WTC11 (cell line): Measurements from ENCODE around the gene KCNC3. TPM values are rescaled to one million over a fixed set of nuclear protein-coding genes. Genes with fewer than 3 reads are reported as not detected.

Experiments
- CREM ChIP-seq: sonication (generic); formaldehyde crosslinking; IDR thresholded peaks from 2 replicates; pipeline ENCODE4 v1.8.1; 2022; ENCODE audit warnings: mild to moderate bottlenecking, missing genetic modification reagents, moderate library complexity
- EMX1 ChIP-seq: fragments of 250-450 bp; sonication (Bioruptor Pico); IDR thresholded peaks from 2 replicates; pipeline ENCODE4 v1.8.0; 2021; ENCODE audit warnings: mild to moderate bottlenecking
- GRHL2 ChIP-seq: fragments of 250-450 bp; sonication (Bioruptor Pico); IDR thresholded peaks from 2 replicates; pipeline ENCODE4 v1.8.0; 2022; ENCODE audit warnings: mild to moderate bottlenecking, moderate library complexity; ENCODE audit not compliant: insufficient replicate concordance, severe bottlenecking
- HMGA2 ChIP-seq: fragments of 250-450 bp; sonication (Bioruptor Pico); IDR thresholded peaks from 2 replicates; pipeline ENCODE4 v1.4.0; 2021; ENCODE audit warnings: mild to moderate bottlenecking, moderate library complexity
- KAT7 ChIP-seq: sonication (generic); formaldehyde crosslinking; IDR thresholded peaks from 2 replicates; pipeline ENCODE4 v1.8.1; 2023; ENCODE audit warnings: missing genetic modification reagents, mild to moderate bottlenecking, borderline replicate concordance
- MXD4 ChIP-seq: fragments of 250-450 bp; sonication (Bioruptor Pico); IDR thresholded peaks from 2 replicates; pipeline ENCODE4 v1.8.0; 2021; ENCODE audit warnings: mild to moderate bottlenecking, moderate library complexity, borderline replicate concordance
- MYBL2 ChIP-seq: sonication (generic); formaldehyde crosslinking; IDR thresholded peaks from 2 replicates; pipeline ENCODE4 v1.8.1; 2023; ENCODE audit warnings: mild to moderate bottlenecking, moderate library complexity, missing genetic modification reagents
- NFE2L1 ChIP-seq: sonication (generic); formaldehyde crosslinking; IDR thresholded peaks from 2 replicates; pipeline ENCODE4 v1.8.1; 2023; ENCODE audit warnings: missing genetic modification reagents
- SMAD4 ChIP-seq: sonication (generic); formaldehyde crosslinking; IDR thresholded peaks from 2 replicates; pipeline ENCODE4 v1.8.0; 2022; ENCODE audit warnings: mild to moderate bottlenecking, missing genetic modification reagents
- SP1 ChIP-seq: sonication (generic); formaldehyde crosslinking; conservative IDR thresholded peaks from 2 replicates; pipeline ENCODE4 v1.8.1; 2022; ENCODE audit warnings: missing genetic modification reagents
- TCF7 ChIP-seq: sonication (generic); formaldehyde crosslinking; IDR thresholded peaks from 2 replicates; pipeline ENCODE4 v1.8.0; 2022; ENCODE audit warnings: mild to moderate bottlenecking, low read depth, missing genetic modification reagents, moderate library complexity
- TEAD4 ChIP-seq: sonication (generic); formaldehyde crosslinking; IDR thresholded peaks from 2 replicates; pipeline ENCODE4 v1.8.0; 2022; ENCODE audit warnings: mild to moderate bottlenecking, missing genetic modification reagents
- ZNF671 ChIP-seq: fragments of 250-450 bp; sonication (Bioruptor Pico); IDR thresholded peaks from 2 replicates; pipeline ENCODE4 v1.8.0; 2021; ENCODE audit warnings: mild to moderate bottlenecking
- total RNA-seq: library from RNA; stranded (reverse); gene quantifications from 3 replicates; pipeline ENCODE4 v1.2.3, GENCODE V29; 2021
- TF ChIP-seq, protein P1 (sequence below): fragments of 250-450 bp; sonication (Bioruptor Pico); IDR thresholded peaks from 2 replicates; pipeline ENCODE4 v1.8.0; 2021; ENCODE audit warnings: mild to moderate bottlenecking
- TF ChIP-seq, protein P2 (sequence below): fragments of 250-450 bp; sonication (Bioruptor Pico); IDR thresholded peaks from 2 replicates; pipeline ENCODE4 v2.1.2; 2022; ENCODE audit warnings: mild to moderate bottlenecking, moderate library complexity
- TF ChIP-seq, protein P3 (sequence below): sonication (generic); formaldehyde crosslinking; IDR thresholded peaks from 2 replicates; pipeline ENCODE4 v1.8.0; 2022; ENCODE audit warnings: mild to moderate bottlenecking, missing genetic modification reagents
- TF ChIP-seq, protein P4 (sequence below): sonication (generic); formaldehyde crosslinking; IDR thresholded peaks from 2 replicates; pipeline ENCODE4 v1.8.0; 2023; ENCODE audit warnings: mild to moderate bottlenecking, missing genetic modification reagents
- TF ChIP-seq, protein P5 (sequence below): fragments of 250-450 bp; sonication (Bioruptor Pico); IDR thresholded peaks from 2 replicates; pipeline ENCODE4 v1.9.0; 2021; ENCODE audit warnings: mild to moderate bottlenecking, borderline replicate concordance
- TF ChIP-seq, protein P6 (sequence below): sonication (generic); formaldehyde crosslinking; IDR thresholded peaks from 2 replicates; pipeline ENCODE4 v1.8.1; 2022; ENCODE audit warnings: low read depth, missing genetic modification reagents, borderline replicate concordance

KCNC3 gene
- total RNA-seq, 1 experiment from 2014 or later: 8.5 TPM

DNA sequence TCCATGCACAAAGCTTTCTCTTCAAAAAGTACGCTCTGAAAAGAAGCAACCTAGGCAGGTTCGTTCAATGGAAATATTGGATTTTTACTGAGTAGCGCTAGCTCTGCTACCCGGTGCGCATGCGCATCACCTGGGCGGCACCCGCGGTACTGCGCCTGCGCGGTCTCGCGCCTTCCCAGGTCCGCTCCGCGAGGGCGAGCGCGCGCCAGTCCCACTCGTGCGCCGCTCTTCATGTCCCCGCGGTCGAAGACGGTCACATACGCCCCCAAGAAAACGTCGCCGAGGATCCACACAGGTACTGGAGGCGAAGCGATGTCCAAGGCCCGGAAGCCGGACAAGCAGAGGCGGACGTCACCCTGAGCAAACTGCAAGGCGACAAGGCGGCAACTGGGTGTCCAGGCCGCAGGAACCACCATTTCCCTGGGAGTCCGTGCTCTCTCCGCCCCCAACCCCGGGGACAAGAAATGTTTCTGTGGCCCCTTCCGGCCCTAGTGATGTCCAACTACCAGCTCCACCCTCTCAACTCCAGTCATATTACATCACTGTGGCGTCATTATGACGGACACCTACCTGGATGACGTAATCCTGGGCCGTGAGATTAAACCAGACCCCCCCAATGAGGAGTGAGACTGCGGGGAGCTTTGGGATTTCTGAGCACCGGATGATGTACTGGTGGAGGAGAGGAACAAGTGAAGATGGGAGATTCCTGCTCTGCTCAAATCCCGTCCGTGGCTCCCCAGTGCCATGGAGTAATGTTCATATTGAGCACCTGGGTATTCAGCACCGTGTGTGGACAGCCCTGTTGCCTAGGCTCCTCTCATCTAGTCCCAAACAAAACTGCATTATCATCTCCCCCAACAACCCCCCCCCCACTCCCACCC, 4.8 kb upstream of the KCNC3 start (continued):
- TF ChIP-seq, protein P1, sequence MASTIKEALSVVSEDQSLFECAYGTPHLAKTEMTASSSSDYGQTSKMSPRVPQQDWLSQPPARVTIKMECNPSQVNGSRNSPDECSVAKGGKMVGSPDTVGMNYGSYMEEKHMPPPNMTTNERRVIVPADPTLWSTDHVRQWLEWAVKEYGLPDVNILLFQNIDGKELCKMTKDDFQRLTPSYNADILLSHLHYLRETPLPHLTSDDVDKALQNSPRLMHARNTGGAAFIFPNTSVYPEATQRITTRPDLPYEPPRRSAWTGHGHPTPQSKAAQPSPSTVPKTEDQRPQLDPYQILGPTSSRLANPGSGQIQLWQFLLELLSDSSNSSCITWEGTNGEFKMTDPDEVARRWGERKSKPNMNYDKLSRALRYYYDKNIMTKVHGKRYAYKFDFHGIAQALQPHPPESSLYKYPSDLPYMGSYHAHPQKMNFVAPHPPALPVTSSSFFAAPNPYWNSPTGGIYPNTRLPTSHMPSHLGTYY: no peak
- TF ChIP-seq MXD4 (CRISPR knock-in tag) (no peak), NFE2L1 (CRISPR knock-in tag) (peak; percentile 93), TEAD4 (0 out of 2 replicates have a peak, but pooled peaks have one; percentile 9), MYBL2 (CRISPR knock-in tag) (peak; percentile 95), SP1 (CRISPR knock-in tag) (peak; percentile 47), EMX1 (no peak), CREM (peak; percentile 29; the same call in 1 of the 2 replicates), SMAD4 (CRISPR knock-in tag) (no peak), ZNF671 (CRISPR knock-in tag) (no peak), GRHL2 (no peak), KAT7 (peak; percentile 45; the same call in 1 of the 2 replicates), HMGA2 (no peak), TCF7 (CRISPR knock-in tag) (peak; percentile 92)
- TF ChIP-seq, protein P2, sequence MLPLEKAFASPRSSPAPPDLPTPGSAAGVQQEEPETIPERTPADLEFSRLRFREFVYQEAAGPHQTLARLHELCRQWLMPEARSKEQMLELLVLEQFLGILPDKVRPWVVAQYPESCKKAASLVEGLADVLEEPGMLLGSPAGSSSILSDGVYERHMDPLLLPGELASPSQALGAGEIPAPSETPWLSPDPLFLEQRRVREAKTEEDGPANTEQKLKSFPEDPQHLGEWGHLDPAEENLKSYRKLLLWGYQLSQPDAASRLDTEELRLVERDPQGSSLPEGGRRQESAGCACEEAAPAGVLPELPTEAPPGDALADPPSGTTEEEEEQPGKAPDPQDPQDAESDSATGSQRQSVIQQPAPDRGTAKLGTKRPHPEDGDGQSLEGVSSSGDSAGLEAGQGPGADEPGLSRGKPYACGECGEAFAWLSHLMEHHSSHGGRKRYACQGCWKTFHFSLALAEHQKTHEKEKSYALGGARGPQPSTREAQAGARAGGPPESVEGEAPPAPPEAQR (CRISPR knock-in tag): no peak
- TF ChIP-seq, protein P3, sequence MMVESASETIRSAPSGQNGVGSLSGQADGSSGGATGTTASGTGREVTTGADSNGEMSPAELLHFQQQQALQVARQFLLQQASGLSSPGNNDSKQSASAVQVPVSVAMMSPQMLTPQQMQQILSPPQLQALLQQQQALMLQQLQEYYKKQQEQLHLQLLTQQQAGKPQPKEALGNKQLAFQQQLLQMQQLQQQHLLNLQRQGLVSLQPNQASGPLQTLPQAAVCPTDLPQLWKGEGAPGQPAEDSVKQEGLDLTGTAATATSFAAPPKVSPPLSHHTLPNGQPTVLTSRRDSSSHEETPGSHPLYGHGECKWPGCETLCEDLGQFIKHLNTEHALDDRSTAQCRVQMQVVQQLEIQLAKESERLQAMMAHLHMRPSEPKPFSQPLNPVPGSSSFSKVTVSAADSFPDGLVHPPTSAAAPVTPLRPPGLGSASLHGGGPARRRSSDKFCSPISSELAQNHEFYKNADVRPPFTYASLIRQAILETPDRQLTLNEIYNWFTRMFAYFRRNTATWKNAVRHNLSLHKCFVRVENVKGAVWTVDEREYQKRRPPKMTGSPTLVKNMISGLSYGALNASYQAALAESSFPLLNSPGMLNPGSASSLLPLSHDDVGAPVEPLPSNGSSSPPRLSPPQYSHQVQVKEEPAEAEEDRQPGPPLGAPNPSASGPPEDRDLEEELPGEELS (CRISPR knock-in tag): peak; percentile 72
- TF ChIP-seq, protein P4, sequence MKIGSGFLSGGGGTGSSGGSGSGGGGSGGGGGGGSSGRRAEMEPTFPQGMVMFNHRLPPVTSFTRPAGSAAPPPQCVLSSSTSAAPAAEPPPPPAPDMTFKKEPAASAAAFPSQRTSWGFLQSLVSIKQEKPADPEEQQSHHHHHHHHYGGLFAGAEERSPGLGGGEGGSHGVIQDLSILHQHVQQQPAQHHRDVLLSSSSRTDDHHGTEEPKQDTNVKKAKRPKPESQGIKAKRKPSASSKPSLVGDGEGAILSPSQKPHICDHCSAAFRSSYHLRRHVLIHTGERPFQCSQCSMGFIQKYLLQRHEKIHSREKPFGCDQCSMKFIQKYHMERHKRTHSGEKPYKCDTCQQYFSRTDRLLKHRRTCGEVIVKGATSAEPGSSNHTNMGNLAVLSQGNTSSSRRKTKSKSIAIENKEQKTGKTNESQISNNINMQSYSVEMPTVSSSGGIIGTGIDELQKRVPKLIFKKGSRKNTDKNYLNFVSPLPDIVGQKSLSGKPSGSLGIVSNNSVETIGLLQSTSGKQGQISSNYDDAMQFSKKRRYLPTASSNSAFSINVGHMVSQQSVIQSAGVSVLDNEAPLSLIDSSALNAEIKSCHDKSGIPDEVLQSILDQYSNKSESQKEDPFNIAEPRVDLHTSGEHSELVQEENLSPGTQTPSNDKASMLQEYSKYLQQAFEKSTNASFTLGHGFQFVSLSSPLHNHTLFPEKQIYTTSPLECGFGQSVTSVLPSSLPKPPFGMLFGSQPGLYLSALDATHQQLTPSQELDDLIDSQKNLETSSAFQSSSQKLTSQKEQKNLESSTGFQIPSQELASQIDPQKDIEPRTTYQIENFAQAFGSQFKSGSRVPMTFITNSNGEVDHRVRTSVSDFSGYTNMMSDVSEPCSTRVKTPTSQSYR (CRISPR knock-in tag): peak; percentile 82
- TF ChIP-seq, protein P5, sequence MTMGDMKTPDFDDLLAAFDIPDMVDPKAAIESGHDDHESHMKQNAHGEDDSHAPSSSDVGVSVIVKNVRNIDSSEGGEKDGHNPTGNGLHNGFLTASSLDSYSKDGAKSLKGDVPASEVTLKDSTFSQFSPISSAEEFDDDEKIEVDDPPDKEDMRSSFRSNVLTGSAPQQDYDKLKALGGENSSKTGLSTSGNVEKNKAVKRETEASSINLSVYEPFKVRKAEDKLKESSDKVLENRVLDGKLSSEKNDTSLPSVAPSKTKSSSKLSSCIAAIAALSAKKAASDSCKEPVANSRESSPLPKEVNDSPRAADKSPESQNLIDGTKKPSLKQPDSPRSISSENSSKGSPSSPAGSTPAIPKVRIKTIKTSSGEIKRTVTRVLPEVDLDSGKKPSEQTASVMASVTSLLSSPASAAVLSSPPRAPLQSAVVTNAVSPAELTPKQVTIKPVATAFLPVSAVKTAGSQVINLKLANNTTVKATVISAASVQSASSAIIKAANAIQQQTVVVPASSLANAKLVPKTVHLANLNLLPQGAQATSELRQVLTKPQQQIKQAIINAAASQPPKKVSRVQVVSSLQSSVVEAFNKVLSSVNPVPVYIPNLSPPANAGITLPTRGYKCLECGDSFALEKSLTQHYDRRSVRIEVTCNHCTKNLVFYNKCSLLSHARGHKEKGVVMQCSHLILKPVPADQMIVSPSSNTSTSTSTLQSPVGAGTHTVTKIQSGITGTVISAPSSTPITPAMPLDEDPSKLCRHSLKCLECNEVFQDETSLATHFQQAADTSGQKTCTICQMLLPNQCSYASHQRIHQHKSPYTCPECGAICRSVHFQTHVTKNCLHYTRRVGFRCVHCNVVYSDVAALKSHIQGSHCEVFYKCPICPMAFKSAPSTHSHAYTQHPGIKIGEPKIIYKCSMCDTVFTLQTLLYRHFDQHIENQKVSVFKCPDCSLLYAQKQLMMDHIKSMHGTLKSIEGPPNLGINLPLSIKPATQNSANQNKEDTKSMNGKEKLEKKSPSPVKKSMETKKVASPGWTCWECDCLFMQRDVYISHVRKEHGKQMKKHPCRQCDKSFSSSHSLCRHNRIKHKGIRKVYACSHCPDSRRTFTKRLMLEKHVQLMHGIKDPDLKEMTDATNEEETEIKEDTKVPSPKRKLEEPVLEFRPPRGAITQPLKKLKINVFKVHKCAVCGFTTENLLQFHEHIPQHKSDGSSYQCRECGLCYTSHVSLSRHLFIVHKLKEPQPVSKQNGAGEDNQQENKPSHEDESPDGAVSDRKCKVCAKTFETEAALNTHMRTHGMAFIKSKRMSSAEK (CRISPR knock-in tag): no peak
- TF ChIP-seq, protein P6, sequence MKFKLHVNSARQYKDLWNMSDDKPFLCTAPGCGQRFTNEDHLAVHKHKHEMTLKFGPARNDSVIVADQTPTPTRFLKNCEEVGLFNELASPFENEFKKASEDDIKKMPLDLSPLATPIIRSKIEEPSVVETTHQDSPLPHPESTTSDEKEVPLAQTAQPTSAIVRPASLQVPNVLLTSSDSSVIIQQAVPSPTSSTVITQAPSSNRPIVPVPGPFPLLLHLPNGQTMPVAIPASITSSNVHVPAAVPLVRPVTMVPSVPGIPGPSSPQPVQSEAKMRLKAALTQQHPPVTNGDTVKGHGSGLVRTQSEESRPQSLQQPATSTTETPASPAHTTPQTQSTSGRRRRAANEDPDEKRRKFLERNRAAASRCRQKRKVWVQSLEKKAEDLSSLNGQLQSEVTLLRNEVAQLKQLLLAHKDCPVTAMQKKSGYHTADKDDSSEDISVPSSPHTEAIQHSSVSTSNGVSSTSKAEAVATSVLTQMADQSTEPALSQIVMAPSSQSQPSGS (CRISPR knock-in tag): no peak
